AG08396 (cell line): Measurements from ENCODE around the gene TUBG1.
"Not testable (repeated sequence)": the region's sequence is repeated elsewhere in the genome, so short reads cannot be mapped to it uniquely, and the experiment has no call there.

Experiments
- DNase-seq: peaks from one replicate; pipeline ENCODE4 v3.0.0; 2012; ENCODE audit warnings: low spot score, mixed read lengths

The TUBG1 gene

GRCh38 chr17:42579794-42580551 lies 29.5 kb upstream of the TUBG1 start:
- DNase-seq = no peak

GRCh38 chr17:42581744-42582270 lies 27.7 kb upstream of the TUBG1 start:
- DNase-seq = no peak

- no peak for DNase-seq
These were observed 24.6 kb upstream of the TUBG1 start for GRCh38 chr17:42584880-42585279.

GRCh38 chr17:42585353-42585752 lies 24.1 kb upstream of the TUBG1 start:
- no peak for DNase-seq

- no peak for DNase-seq
These were observed 22.8 kb upstream of the TUBG1 start for GRCh38 chr17:42586514-42587230.

GRCh38 chr17:42590886-42591285 lies 18.6 kb upstream of the TUBG1 start:
- no peak for DNase-seq

- DNase-seq = no peak
These were observed 18.1 kb upstream of the TUBG1 start for GRCh38 chr17:42591411-42591810.

- no peak for DNase-seq
These were observed 13.1 kb upstream of the TUBG1 start for GRCh38 chr17:42596386-42596785.

- no peak for DNase-seq
These were observed 10.6 kb upstream of the TUBG1 start for GRCh38 chr17:42598905-42599304.

DNA sequence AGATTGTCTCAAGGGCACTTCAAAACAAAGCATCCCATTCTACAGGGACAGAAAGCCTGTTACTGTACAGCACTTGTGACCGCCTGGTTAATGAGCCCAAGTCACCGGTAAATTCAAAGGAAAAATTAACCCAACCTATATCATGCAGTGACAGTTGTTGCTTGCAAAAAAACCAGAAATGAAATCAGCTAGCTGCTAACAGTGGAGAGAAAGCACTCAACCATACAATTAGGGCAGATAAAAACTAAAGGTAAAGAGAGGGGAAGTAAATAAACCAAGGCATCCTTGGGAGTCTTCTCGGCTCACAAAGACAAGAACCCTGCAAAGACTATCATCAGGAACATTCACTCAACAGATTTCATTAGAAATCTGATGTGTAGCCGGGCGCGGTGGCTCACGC lies 6.2 kb upstream of the TUBG1 start:
- no peak for DNase-seq

DNA sequence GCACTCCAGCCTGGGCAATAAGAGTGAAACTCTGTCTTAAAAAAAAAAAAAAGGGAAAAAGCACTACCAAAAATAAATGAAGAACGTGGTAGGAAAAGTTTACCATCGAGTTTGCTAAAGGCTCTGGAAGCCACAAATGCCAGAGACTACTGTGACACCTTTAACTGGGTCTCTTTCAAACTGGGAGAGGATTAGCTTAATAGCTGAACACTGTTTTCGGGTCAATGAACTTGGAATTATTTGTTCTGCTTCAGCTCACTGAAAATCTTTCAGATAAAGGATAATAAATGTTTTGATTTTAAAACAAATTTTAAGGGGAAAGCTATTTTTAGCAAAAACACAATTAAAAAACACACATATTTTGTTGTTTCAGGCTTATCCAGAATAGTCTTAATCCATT lies 1.7 kb upstream of the TUBG1 start:
- DNase-seq = no peak

DNA sequence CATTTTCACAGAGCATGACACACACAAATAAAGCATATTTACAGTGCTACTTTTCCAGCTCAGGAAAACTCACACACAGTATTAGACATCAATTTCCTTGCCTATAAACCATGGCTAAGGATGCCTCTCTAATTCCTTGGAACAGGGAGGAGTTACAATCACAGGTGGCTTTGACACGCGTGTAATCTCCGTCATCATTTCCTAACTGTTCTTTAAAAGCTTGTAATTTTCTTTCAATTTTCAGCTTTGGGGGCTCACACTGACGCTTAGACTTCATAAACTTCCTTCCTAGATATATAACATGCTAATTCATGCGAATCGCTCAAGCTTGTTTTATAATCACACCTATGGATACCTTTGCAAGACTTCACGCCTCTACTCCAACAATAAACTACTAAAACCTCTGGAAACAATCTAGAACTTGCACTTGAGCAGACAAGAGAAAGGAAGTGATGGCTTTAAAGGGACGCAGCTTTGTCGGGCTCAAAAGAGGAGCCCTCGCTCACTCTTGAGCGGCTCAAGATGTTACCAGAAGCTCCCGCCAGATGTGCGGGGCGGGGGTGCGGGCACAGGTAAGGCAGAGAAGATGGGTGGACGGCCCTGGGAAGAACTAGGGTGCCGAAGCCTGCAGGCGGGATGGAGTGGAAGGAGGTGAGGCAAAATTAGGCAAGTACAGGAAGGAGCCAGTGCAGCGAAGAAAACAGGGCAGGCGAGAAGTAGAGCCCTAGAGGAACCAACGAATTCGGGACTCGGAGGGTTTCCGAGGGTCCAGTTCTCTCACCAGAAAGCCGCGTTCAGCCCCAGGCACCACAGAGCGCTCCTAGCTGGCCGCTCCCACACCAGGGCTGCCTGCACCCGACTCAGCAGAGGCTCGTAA lies 940 bp upstream of the TUBG1 start:
- no peak for DNase-seq

GRCh38 chr17:42609814-42610801 lies 625 bp downstream of the TUBG1 start:
- DNase-seq = not testable (repeated sequence)

- DNase-seq = no peak
These were observed 2.5 kb downstream of the TUBG1 start for GRCh38 chr17:42612013-42612412.

DNA sequence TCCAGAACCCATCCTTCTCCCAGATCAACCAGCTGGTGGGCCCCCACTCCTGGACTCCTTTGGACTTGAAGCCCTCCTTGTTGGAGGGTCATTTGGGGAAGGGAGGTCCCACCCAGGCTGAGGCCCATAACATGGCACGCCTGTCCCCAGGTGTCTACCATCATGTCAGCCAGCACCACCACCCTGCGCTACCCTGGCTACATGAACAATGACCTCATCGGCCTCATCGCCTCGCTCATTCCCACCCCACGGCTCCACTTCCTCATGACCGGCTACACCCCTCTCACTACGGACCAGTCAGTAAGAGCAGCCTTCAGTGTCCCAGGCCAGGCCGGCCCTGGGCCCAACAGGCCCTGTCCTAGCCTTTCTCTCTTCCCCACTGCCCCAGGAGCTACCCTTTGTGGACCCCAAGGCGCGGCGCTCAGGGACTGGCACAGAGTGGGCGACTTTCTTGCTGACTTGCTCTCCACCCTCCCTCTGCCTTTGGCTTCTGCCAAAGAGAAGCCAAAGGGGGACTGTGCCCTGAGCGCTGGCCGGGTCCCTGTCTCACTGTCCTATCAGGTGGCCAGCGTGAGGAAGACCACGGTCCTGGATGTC lies 4.3 kb downstream of the TUBG1 start:
- DNase-seq = no peak

DNA sequence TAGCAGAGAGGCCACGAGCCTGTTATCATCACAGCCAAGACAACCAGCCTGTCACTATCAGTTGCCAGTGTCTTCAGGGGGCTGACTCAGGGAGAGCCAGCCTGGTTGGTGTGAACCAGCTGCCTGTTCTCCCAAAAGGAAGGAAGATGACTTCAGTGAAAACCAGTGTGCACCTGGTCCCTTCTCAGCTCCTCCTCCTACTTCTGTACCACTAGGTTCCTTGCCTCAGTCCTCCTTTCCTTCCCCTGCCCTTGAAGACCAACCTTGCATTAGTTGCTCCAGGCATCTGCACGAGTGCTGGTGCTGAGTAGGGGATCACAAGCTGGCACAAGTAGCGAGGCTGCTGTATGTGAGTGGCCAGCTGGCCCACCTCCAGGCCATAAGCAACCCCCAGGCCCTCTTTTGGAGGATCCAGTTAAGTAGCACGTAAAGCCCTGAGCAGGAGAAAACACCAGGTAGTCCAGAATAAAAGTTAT lies 8.5 kb downstream of the TUBG1 start:
- DNase-seq = no peak

- no peak for DNase-seq
These were observed 9.1 kb downstream of the TUBG1 start for GRCh38 chr17:42618442-42619150.

DNA sequence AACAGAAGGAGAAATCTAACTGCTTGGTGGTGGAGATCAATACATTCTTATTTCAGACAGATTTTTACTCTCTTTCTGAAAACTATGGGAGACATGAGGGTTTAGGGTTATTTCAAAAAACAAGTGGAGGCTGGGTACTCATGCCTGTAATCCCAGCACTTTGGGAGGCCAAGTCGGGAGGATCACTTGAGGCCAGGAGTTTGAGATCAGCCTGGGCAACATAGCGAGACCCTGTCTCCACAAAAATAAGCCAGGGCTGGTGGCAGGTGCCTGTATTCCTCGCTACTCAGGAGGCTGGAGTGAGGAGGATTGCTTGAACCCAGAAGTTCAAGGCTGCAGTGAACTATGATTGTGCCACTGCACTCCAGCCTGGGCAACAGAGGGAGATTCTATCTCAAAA lies 12.5 kb downstream of the TUBG1 start:
- DNase-seq = not testable (repeated sequence)

GRCh38 chr17:42623271-42623670 lies 13.8 kb downstream of the TUBG1 start:
- DNase-seq = no peak
